Measurements from ENCODE around the gene BRSK2.
"Not testable (repeated sequence)": the region's sequence is repeated elsewhere in the genome, so short reads cannot be mapped to it uniquely, and the experiment has no call there.

Gene BRSK2

GRCh38 chr11:1397862-1398527 lies 8.3 kb downstream of the BRSK2 start:
- no peak for DNase-seq

GRCh38 chr11:1398528-1399235 lies 8.9 kb downstream of the BRSK2 start:
- no peak for DNase-seq

GRCh38 chr11:1399386-1400316 lies 9.9 kb downstream of the BRSK2 start:
- no peak for DNase-seq

GRCh38 chr11:1400317-1401170 lies 10.8 kb downstream of the BRSK2 start:
- DNase-seq, result no peak

- no peak for DNase-seq
Measured at GRCh38 chr11:1401171-1401445, 11.4 kb downstream of the BRSK2 start.

- peak; percentile 35 for DNase-seq
Measured at GRCh38 chr11:1401656-1402221, 12.0 kb downstream of the BRSK2 start.

GRCh38 chr11:1402355-1403077 lies 12.8 kb downstream of the BRSK2 start:
- DNase-seq, result no peak

GRCh38 chr11:1403078-1403620 lies 13.4 kb downstream of the BRSK2 start:
- DNase-seq, result no peak

GRCh38 chr11:1403721-1404460 lies 14.2 kb downstream of the BRSK2 start:
- no peak for DNase-seq

GRCh38 chr11:1404461-1405185 lies 14.9 kb downstream of the BRSK2 start:
- DNase-seq, result no peak

GRCh38 chr11:1405186-1406020 lies 15.7 kb downstream of the BRSK2 start:
- DNase-seq, result no peak

- no peak for DNase-seq
Measured at GRCh38 chr11:1406571-1407485, 17.1 kb downstream of the BRSK2 start.

- no peak for DNase-seq
Measured at GRCh38 chr11:1407668-1408067, 17.9 kb downstream of the BRSK2 start.

GRCh38 chr11:1408346-1408745 lies 18.6 kb downstream of the BRSK2 start:
- no peak for DNase-seq

- no peak for DNase-seq
Measured at GRCh38 chr11:1409108-1409851, 19.5 kb downstream of the BRSK2 start.

- DNase-seq, result not testable (repeated sequence)
Measured at GRCh38 chr11:1409852-1410125, 20.1 kb downstream of the BRSK2 start.
